WTC11 (cell line): ENCODE results near the gene PROM2.

Experiments
- ARID4B ChIP-seq: sonication (generic); formaldehyde crosslinking; IDR thresholded peaks from 2 replicates; pipeline ENCODE4 v1.8.0; 2023; ENCODE audit warnings: missing genetic modification reagents, mild to moderate bottlenecking, borderline replicate concordance
- ATF3 ChIP-seq: sonication (generic); formaldehyde crosslinking; conservative IDR thresholded peaks from 2 replicates; pipeline ENCODE4 v1.8.1; 2022; ENCODE audit warnings: mild to moderate bottlenecking, missing genetic modification reagents
- CTCF ChIP-seq: fragments of 200-600 bp; IDR thresholded peaks from 2 replicates; pipeline ENCODE4 v1.8.0; 2022; ENCODE audit warnings: antibody characterized with exemption
- E2F5 ChIP-seq: sonication (generic); formaldehyde crosslinking; IDR thresholded peaks from 2 replicates; pipeline ENCODE4 v1.8.1; 2022; ENCODE audit warnings: mild to moderate bottlenecking, moderate library complexity, missing genetic modification reagents
- ELF4 ChIP-seq: sonication (generic); formaldehyde crosslinking; IDR thresholded peaks from 2 replicates; pipeline ENCODE4 v1.8.1; 2022; ENCODE audit warnings: low read depth, mild to moderate bottlenecking, moderate library complexity, missing genetic modification reagents
- ETV6 ChIP-seq: sonication (generic); formaldehyde crosslinking; IDR thresholded peaks from 2 replicates; pipeline ENCODE4 v1.8.1; 2022; ENCODE audit warnings: mild to moderate bottlenecking, missing genetic modification reagents
- IRF1 ChIP-seq: sonication (generic); formaldehyde crosslinking; IDR thresholded peaks from 2 replicates; pipeline ENCODE4 v1.8.0; 2023; ENCODE audit warnings: missing genetic modification reagents
- MAX ChIP-seq: sonication (generic); formaldehyde crosslinking; IDR thresholded peaks from 2 replicates; pipeline ENCODE4 v1.8.0; 2022; ENCODE audit warnings: mild to moderate bottlenecking, missing genetic modification reagents
- SMAD3 ChIP-seq: sonication (generic); formaldehyde crosslinking; IDR thresholded peaks from 2 replicates; pipeline ENCODE4 v1.8.0; 2022; ENCODE audit warnings: missing genetic modification reagents, mild to moderate bottlenecking, borderline replicate concordance
- TEAD1 ChIP-seq: sonication (generic); formaldehyde crosslinking; IDR thresholded peaks from 2 replicates; pipeline ENCODE4 v1.8.0; 2022; ENCODE audit warnings: mild to moderate bottlenecking, missing genetic modification reagents
- USF2 ChIP-seq: sonication (generic); formaldehyde crosslinking; IDR thresholded peaks from 2 replicates; pipeline ENCODE4 v1.8.1; 2023; ENCODE audit warnings: mild to moderate bottlenecking, missing genetic modification reagents, moderate library complexity
- ZNF219 ChIP-seq: sonication (generic); formaldehyde crosslinking; IDR thresholded peaks from 2 replicates; pipeline ENCODE4 v1.8.0; 2023; ENCODE audit warnings: missing genetic modification reagents, mild to moderate bottlenecking, borderline replicate concordance
- ZNF416 ChIP-seq: fragments of 250-450 bp; sonication (Bioruptor Pico); IDR thresholded peaks from 2 replicates; pipeline ENCODE4 v1.9.0; 2021; ENCODE audit warnings: mild to moderate bottlenecking, inconsistent platforms

- TF ChIP-seq SMAD3 (CRISPR knock-in tag) (no peak), ZNF416 (no peak), CTCF (no peak), ATF3 (CRISPR knock-in tag) (no peak), ARID4B (CRISPR knock-in tag) (no peak), ELF4 (no peak), IRF1 (CRISPR knock-in tag) (no peak), USF2 (CRISPR knock-in tag) (no peak), TEAD1 (CRISPR knock-in tag) (no peak), ETV6 (CRISPR knock-in tag) (no peak), ZNF219 (CRISPR knock-in tag) (no peak), E2F5 (CRISPR knock-in tag) (no peak), MAX (no peak)
Measured at GRCh38 chr2:95238131-95238530, 36.1 kb upstream of the PROM2 start.
